Peyer's patch (tissue), 4 donors: ENCODE results near the gene SBK3. TPM values are rescaled to one million over a fixed set of nuclear protein-coding genes. Genes with fewer than 3 reads are reported as not detected.
"Not testable (repeated sequence)": the region's sequence is repeated elsewhere in the genome, so short reads cannot be mapped to it uniquely, and the experiment has no call there.

Source experiments
- DNase-seq, 3 donors: peaks; one replicate each; pipeline ENCODE4 v3.0.0-alpha.2; 2017 to 2019
- H3K27ac ChIP-seq, 4 donors: fragments of 200-600 bp; sonication (generic); one replicate each; pipeline ENCODE4 v1.5.1; 2016 to 2019
- H3K27me3 ChIP-seq, 2 donors: fragments of 200-600 bp; sonication (generic); one replicate each; pipeline ENCODE4 v1.5.1; 2019
- H3K36me3 ChIP-seq, 3 donors: fragments of 200-600 bp; sonication (generic); one replicate each; pipeline ENCODE4 v1.5.1; 2016 to 2019
- H3K4me1 ChIP-seq, 4 donors: fragments of 200-600 bp; sonication (generic); one replicate each; pipeline ENCODE4 v1.5.1; 2016 to 2019
- H3K4me3 ChIP-seq, 4 donors: fragments of 200-600 bp; sonication (generic); 1 replicate in 3 of 4; 2 replicates in 1 of 4; pipeline ENCODE4 v1.5.1; 2016 to 2019; ENCODE audit warnings: mild to moderate bottlenecking in 1 of 4
- H3K9me3 ChIP-seq, 4 donors: fragments of 200-600 bp; sonication (generic); one replicate each; pipeline ENCODE4 v1.5.1; 2016 to 2019; ENCODE audit warnings: mild to moderate bottlenecking in 1 of 4
- CTCF ChIP-seq, 6 experiments: fragments of 450-650 bp in 4 of 6; fragments of 200-600 bp in 2 of 6; sonication (generic) in 1 of 6; IDR thresholded peaks; one replicate each; pipeline ENCODE4 v1.5.1; 2017 to 2019; ENCODE audit warnings: antibody characterized with exemption in 6 of 6, mild to moderate bottlenecking in 3 of 6, moderate library complexity in 1 of 6
- POLR2A ChIP-seq, 2 donors: fragments of 450-650 bp; IDR thresholded peaks; one replicate each; pipeline ENCODE4 v1.5.1; 2017; ENCODE audit warnings: antibody characterized with exemption in 2 of 2, mild to moderate bottlenecking in 2 of 2, moderate library complexity in 2 of 2
- total RNA-seq, 4 donors: library from RNA; depleted of rRNA; stranded (reverse); fragments of >200 nt; gene quantifications; one replicate each; pipeline ENCODE4 v1.1.0, GENCODE V29; 2016

The SBK3 gene
- total RNA-seq, 4 donors from 2014 or later = 1.0 TPM; not detected in 3

GRCh38 chr19:55537741-55538111 lies 7.6 kb downstream of the SBK3 start:
- TF ChIP-seq CTCF (IDR thresholded peaks at IDR 0.05) (no peak), POLR2A (IDR thresholded peaks at IDR 0.05) (no peak)
- H3K27ac ChIP-seq = no peak overlapping the region
- no peaks in the 10 kb centered on the region for H3K36me3 ChIP-seq
- no peaks in the 10 kb centered on the region for H3K9me3 ChIP-seq
- no peak for DNase-seq
- no peak overlapping the region for H3K4me3 ChIP-seq
- H3K27me3 ChIP-seq = no peaks in the 10 kb centered on the region
- H3K4me1 ChIP-seq = no peaks in the 10 kb centered on the region

- Histone ChIP-seq H3K27me3 (no peaks in the 10 kb centered on the region), H3K36me3 (no peaks in the 10 kb centered on the region), H3K27ac (no peak within 1 kb of the TSS), H3K4me1 (no peaks in the 10 kb centered on the region), H3K9me3 (no peaks in the 10 kb centered on the region), H3K4me3 (no peak within 1 kb of the TSS)
- DNase-seq = no peak
- TF ChIP-seq POLR2A (IDR thresholded peaks at IDR 0.05) = no peak
- TF ChIP-seq CTCF (IDR thresholded peaks at IDR 0.05) = no peak
Observed at GRCh38 chr19:55536951-55537740, 8.2 kb downstream of the SBK3 start, which contains the start of gene SBK2. Gene SBK2 (minus strand): TSS chr19:55537133. CDS start chr19:55536294, 839 bp downstream.

GRCh38 chr19:55536366-55536765 lies 9.0 kb downstream of the SBK3 start:
- TF ChIP-seq CTCF (IDR thresholded peaks at IDR 0.05) (no peak), POLR2A (IDR thresholded peaks at IDR 0.05) (no peak)
- Histone ChIP-seq H3K4me1 (no peaks in the 10 kb centered on the region), H3K4me3 (no peak overlapping the region), H3K27ac (no peak overlapping the region), H3K27me3 (no peaks in the 10 kb centered on the region), H3K9me3 (no peaks in the 10 kb centered on the region), H3K36me3 (no peaks in the 10 kb centered on the region)
- DNase-seq = no peak

GRCh38 chr19:55535965-55536350 lies 9.4 kb downstream of the SBK3 start:
- DNase-seq = no peak
- Histone ChIP-seq H3K27me3 (no peaks in the 10 kb centered on the region), H3K27ac (no peak overlapping the region), H3K9me3 (no peaks in the 10 kb centered on the region), H3K4me3 (no peak overlapping the region), H3K36me3 (no peaks in the 10 kb centered on the region), H3K4me1 (no peaks in the 10 kb centered on the region)
- no peak for TF ChIP-seq CTCF (IDR thresholded peaks at IDR 0.05)
- TF ChIP-seq POLR2A (IDR thresholded peaks at IDR 0.05) = no peak

GRCh38 chr19:55535173-55535964 lies 10.0 kb downstream of the SBK3 start:
- Histone ChIP-seq H3K9me3 (no peaks in the 10 kb centered on the region), H3K36me3 (no peaks in the 10 kb centered on the region), H3K27ac (no peak overlapping the region), H3K27me3 (no peaks in the 10 kb centered on the region), H3K4me1 (no peaks in the 10 kb centered on the region), H3K4me3 (no peak overlapping the region)
- DNase-seq = no peak
- TF ChIP-seq POLR2A (IDR thresholded peaks at IDR 0.05) = no peak
- no peak for TF ChIP-seq CTCF (IDR thresholded peaks at IDR 0.05)

GRCh38 chr19:55534280-55534679 lies 11.1 kb downstream of the SBK3 start:
- H3K36me3 ChIP-seq, H3K4me3 ChIP-seq, H3K27ac ChIP-seq, H3K9me3 ChIP-seq, H3K4me1 ChIP-seq, DNase-seq, H3K27me3 ChIP-seq: not testable (repeated sequence)
